ENCODE results near the gene ZBTB25. TPM values are rescaled to one million over a fixed set of nuclear protein-coding genes. Genes with fewer than 3 reads are reported as not detected.

The ZBTB25 gene
- polyA plus RNA-seq, 1 experiment: 6.1 TPM

- ChIA-PET POLR2A (interaction anchor here (0.7 kb wide), 1 partner anchor 10 kb away, joined by 4 read pairs; no protein-coding TSS in a partner anchor), CTCF (interaction anchor here (0.9 to 1.9 kb wide), 4 partner anchors 9 to 156 kb away, joined by 3 to 8 read pairs (median 4); no protein-coding TSS in a partner anchor)
- Histone ChIP-seq H3K36me3 (ENCODE audit: control insufficient read depth, insufficient read depth, low read length) (no peaks in the 10 kb centered on the region), H3K27me3 (ENCODE audit: control insufficient read depth, insufficient read depth, low read length) (no peaks in the 10 kb centered on the region), H3K4me3 (ENCODE audit: low read depth, low read length) (no peak overlapping the region)
- DNase-seq (ENCODE audit: low read depth): no peak
- TF ChIP-seq CTCF (IDR thresholded peaks at IDR 0.05; ENCODE audit: insufficient read depth, low read depth, low read length): no peak
Observed at GRCh38 chr14:64515053-64515452, 11.4 kb upstream of the ZBTB25 start.

GRCh38 chr14:64513271-64513670 lies 9.6 kb upstream of the ZBTB25 start:
- H3K27me3 ChIP-seq (ENCODE audit: control insufficient read depth, insufficient read depth, low read length): no peaks in the 10 kb centered on the region
- TF ChIP-seq CTCF (IDR thresholded peaks at IDR 0.05; ENCODE audit: insufficient read depth, low read depth, low read length): no peak
- ChIA-PET CTCF (interaction anchor here (0.6 to 1.1 kb wide), 2 partner anchors 55 to 124 kb away, joined by 3 read pairs; no protein-coding TSS in a partner anchor), POLR2A (no interaction called here)
- DNase-seq (ENCODE audit: low read depth): no peak
- no peak overlapping the region for H3K4me3 ChIP-seq (ENCODE audit: low read depth, low read length)
- no peaks in the 10 kb centered on the region for H3K36me3 ChIP-seq (ENCODE audit: control insufficient read depth, insufficient read depth, low read length)

GRCh38 chr14:64510825-64511671 lies 7.4 kb upstream of the ZBTB25 start:
- Histone ChIP-seq H3K36me3 (ENCODE audit: control insufficient read depth, insufficient read depth, low read length) (no peaks in the 10 kb centered on the region), H3K27me3 (ENCODE audit: control insufficient read depth, insufficient read depth, low read length) (no peaks in the 10 kb centered on the region), H3K4me3 (ENCODE audit: low read depth, low read length) (no peak overlapping the region)
- DNase-seq (ENCODE audit: low read depth): no peak
- CTCF ChIA-PET: interaction anchor here (0.6 to 3.9 kb wide), 28 partner anchors 10 to 791 kb away, joined by 3 to 26 read pairs (median 4); no protein-coding TSS in a partner anchor
- peak; percentile 90 for TF ChIP-seq CTCF (IDR thresholded peaks at IDR 0.05; ENCODE audit: insufficient read depth, low read depth, low read length)
- POLR2A ChIA-PET: interaction anchor here (0.6 kb wide), 1 partner anchor 124 kb away, joined by 4 read pairs; no protein-coding TSS in a partner anchor

GRCh38 chr14:64509036-64509435 lies 5.4 kb upstream of the ZBTB25 start:
- DNase-seq (ENCODE audit: low read depth): no peak
- CTCF ChIA-PET: interaction anchor here (1.1 to 3.9 kb wide), 5 partner anchors 16 to 165 kb away, joined by 3 to 23 read pairs (median 3); no protein-coding TSS in a partner anchor
- POLR2A ChIA-PET: interaction anchor here (0.6 kb wide), 1 partner anchor 82 kb away, joined by 3 read pairs; no protein-coding TSS in a partner anchor
- Histone ChIP-seq H3K27me3 (ENCODE audit: control insufficient read depth, insufficient read depth, low read length) (no peaks in the 10 kb centered on the region), H3K36me3 (ENCODE audit: control insufficient read depth, insufficient read depth, low read length) (no peaks in the 10 kb centered on the region), H3K4me3 (ENCODE audit: low read depth, low read length) (no peak overlapping the region)
- TF ChIP-seq CTCF (IDR thresholded peaks at IDR 0.05; ENCODE audit: insufficient read depth, low read depth, low read length): no peak

GRCh38 chr14:64508215-64508776 lies 4.7 kb upstream of the ZBTB25 start:
- Histone ChIP-seq H3K36me3 (ENCODE audit: control insufficient read depth, insufficient read depth, low read length) (no peaks in the 10 kb centered on the region), H3K27me3 (ENCODE audit: control insufficient read depth, insufficient read depth, low read length) (no peaks in the 10 kb centered on the region), H3K4me3 (ENCODE audit: low read depth, low read length) (no peak overlapping the region)
- no peak for DNase-seq (ENCODE audit: low read depth)
- CTCF ChIA-PET: interaction anchor here (1.1 to 3.9 kb wide), 3 partner anchors 80 to 165 kb away, joined by 3 to 23 read pairs (median 6); no protein-coding TSS in a partner anchor
- no peak for TF ChIP-seq CTCF (IDR thresholded peaks at IDR 0.05; ENCODE audit: insufficient read depth, low read depth, low read length)
- POLR2A ChIA-PET: no interaction called here
